Sigmoid colon (tissue), 7 donors: ENCODE results near the gene PTPRF. TPM values are rescaled to one million over a fixed set of nuclear protein-coding genes. Genes with fewer than 3 reads are reported as not detected.
A peak's percentile ranks its signal among the peaks of the same experiment; 100 is the strongest.

Experiments used
- DNase-seq: peaks from one replicate; pipeline ENCODE4 v3.0.0-alpha.2; 2019
- H3K27ac ChIP-seq, 4 donors: fragments of 200-600 bp; sonication (generic); one replicate each; pipeline ENCODE4 v1.5.1; 2016 to 2019; ENCODE audit warnings: mild to moderate bottlenecking in 1 of 4
- H3K27me3 ChIP-seq, 3 donors: fragments of 200-600 bp; sonication (generic); one replicate each; pipeline ENCODE4 v1.5.1; 2019; ENCODE audit warnings: mild to moderate bottlenecking in 1 of 3
- H3K36me3 ChIP-seq, 4 donors: fragments of 200-600 bp; sonication (generic); one replicate each; pipeline ENCODE4 v1.5.1; 2016 to 2019
- H3K4me1 ChIP-seq, 4 donors: fragments of 200-600 bp; sonication (generic); one replicate each; pipeline ENCODE4 v1.5.1; 2017 to 2019
- H3K4me3 ChIP-seq, 4 donors: fragments of 200-600 bp; sonication (generic); one replicate each; pipeline ENCODE4 v1.5.1; 2017 to 2019; ENCODE audit warnings: mild to moderate bottlenecking in 2 of 4, moderate library complexity in 1 of 4
- H3K9me3 ChIP-seq, 4 donors: fragments of 200-600 bp in 3 of 4; sonication (generic) in 3 of 4; one replicate each; pipeline versions ENCODE4 v1.5.1 to v1.6.1; 2013 to 2019
- EP300 ChIP-seq, 4 donors: sonication (generic); formaldehyde crosslinking; IDR thresholded peaks; one replicate each; pipeline ENCODE4 v1.6.1; 2017; ENCODE audit warnings: antibody characterized with exemption in 4 of 4
- POLR2A ChIP-seq, 2 donors: fragments of 450-650 bp; IDR thresholded peaks; one replicate each; pipeline ENCODE4 v1.6.1; 2016; ENCODE audit warnings: antibody characterized with exemption in 2 of 2, mild to moderate bottlenecking in 2 of 2, moderate library complexity in 2 of 2
- POLR2AphosphoS5 ChIP-seq, 4 donors: sonication (generic); formaldehyde crosslinking; IDR thresholded peaks; one replicate each; pipeline ENCODE4 v1.6.1; 2017; ENCODE audit warnings: antibody characterized with exemption in 4 of 4
- WGBS, 2 donors: extraction: QIAGEN DNeasy Blood & Tissue Kit; methylation state at CpG; one replicate each; pipeline ENCODE4 v1.1.7; 2013; 5-methylcytosine and 5-hydroxymethylcytosine counted together
- intact Hi-C: fragments of 100-400 bp; cut with DNase I; formaldehyde crosslinking; loops from one replicate; pipeline ENCODE4 v1.15.1; 2023
- polyA plus RNA-seq, 3 donors: library from polyadenylated mRNA; stranded (reverse); fragments of 200-250 nt; gene quantifications; one replicate each; pipeline ENCODE4 v1.2.3, GENCODE V29; 2013
- total RNA-seq, 4 donors: library from RNA; depleted of rRNA; stranded (reverse); fragments of >200 nt; gene quantifications; one replicate each; pipeline ENCODE4 v1.1.0, GENCODE V29; 2016
- TF ChIP-seq, protein P1 (sequence below), 4 experiments: fragments of 450-650 bp in 3 of 4; fragments of 200-600 bp in 1 of 4; IDR thresholded peaks; one replicate each; pipeline ENCODE4 v1.5.1; 2016 to 2019; ENCODE audit warnings: antibody characterized with exemption in 4 of 4, mild to moderate bottlenecking in 3 of 4, moderate library complexity in 2 of 4
- donor health status: healthy with polysubstance abuse.
- donor health status: Bipolar disorder and iron deficiency.
- donor health status: healthy.

PTPRF gene
- total and polyA plus RNA-seq, 7 donors: 18.6 to 125 (median 40.0) TPM

DNA sequence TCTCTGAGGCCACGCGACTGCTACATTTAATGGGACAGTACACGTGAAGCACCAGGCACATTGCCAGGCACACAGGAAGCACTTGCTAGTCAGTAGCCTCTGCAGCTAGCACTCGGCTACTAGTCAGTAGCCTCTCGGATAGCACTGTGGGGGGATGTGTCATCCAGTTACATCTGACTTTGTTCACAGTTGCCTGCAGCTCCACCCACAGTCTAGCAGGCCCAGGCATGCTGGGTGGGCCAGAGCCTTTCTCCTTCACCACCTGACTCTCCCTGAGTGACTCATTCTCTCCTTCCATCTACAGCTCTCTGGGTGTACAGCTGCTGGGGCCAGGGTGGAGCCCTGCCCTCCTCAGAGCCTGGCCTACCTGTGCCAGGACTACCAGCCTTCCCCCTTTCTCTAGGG, 51.5 kb downstream of the PTPRF start:
- DNase-seq: no peak
- intact Hi-C loops: no loop called here
- Histone ChIP-seq H3K27ac (peak overlapping the region; percentile 20 to 62 (median 34)), H3K4me3 (no peak overlapping the region), H3K9me3 (no peaks in the 10 kb centered on the region), H3K36me3 (peaks cover 5 to 48% (median 12%) of the 10 kb centered on the region in 4 donors), H3K27me3 (no peaks in the 10 kb centered on the region), H3K4me1 (peaks cover 0 to 23% (median 20%) of the 10 kb centered on the region in 4 donors)
- TF ChIP-seq POLR2AphosphoS5 (IDR thresholded peaks at IDR 0.05): no peak
- TF ChIP-seq, protein P1, sequence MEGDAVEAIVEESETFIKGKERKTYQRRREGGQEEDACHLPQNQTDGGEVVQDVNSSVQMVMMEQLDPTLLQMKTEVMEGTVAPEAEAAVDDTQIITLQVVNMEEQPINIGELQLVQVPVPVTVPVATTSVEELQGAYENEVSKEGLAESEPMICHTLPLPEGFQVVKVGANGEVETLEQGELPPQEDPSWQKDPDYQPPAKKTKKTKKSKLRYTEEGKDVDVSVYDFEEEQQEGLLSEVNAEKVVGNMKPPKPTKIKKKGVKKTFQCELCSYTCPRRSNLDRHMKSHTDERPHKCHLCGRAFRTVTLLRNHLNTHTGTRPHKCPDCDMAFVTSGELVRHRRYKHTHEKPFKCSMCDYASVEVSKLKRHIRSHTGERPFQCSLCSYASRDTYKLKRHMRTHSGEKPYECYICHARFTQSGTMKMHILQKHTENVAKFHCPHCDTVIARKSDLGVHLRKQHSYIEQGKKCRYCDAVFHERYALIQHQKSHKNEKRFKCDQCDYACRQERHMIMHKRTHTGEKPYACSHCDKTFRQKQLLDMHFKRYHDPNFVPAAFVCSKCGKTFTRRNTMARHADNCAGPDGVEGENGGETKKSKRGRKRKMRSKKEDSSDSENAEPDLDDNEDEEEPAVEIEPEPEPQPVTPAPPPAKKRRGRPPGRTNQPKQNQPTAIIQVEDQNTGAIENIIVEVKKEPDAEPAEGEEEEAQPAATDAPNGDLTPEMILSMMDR (IDR thresholded peaks at IDR 0.05): no peak
- TF ChIP-seq EP300 (IDR thresholded peaks at IDR 0.05): no peak
- no peak for TF ChIP-seq POLR2A (IDR thresholded peaks at IDR 0.05)
- 50 to 78% methylated on average over 5 of the region's 5 CpGs for WGBS, 2 donors

DNA sequence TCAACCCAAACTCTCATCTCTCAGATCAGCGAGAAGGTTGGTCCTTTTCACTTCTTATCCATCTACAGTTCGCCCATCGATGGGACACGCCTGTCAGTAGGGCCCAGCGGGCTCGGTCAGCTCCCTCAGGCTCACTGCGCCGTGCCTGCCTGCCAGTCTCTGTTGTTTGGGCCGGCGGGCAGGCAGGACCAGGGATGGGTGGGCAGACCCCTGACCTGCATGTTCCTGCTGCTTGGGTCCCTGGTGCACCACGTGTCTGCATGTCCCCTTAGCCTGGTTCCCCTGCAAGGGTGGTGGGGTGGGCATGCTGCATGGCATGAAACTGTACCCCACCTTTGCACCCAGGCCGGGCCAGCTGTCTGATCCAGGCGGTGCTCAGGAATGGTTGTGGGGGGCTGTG, 52.4 kb downstream of the PTPRF start:
- H3K27ac ChIP-seq: no peak overlapping the region
- TF ChIP-seq POLR2AphosphoS5 (IDR thresholded peaks at IDR 0.05): no peak
- no peak for TF ChIP-seq POLR2A (IDR thresholded peaks at IDR 0.05)
- no peak for TF ChIP-seq EP300 (IDR thresholded peaks at IDR 0.05)
- TF ChIP-seq, protein P1 (IDR thresholded peaks at IDR 0.05): no peak
- peaks cover 0 to 27% (median 15%) of the 10 kb centered on the region in 4 donors for H3K4me1 ChIP-seq
- H3K36me3 ChIP-seq: peaks cover 5 to 48% (median 12%) of the 10 kb centered on the region in 4 donors
- intact Hi-C loops: no loop called here
- 94 to 95% methylated on average over 13 of the region's 13 CpGs for WGBS, 2 donors
- no peak for DNase-seq
- no peaks in the 10 kb centered on the region for H3K9me3 ChIP-seq
- H3K4me3 ChIP-seq: no peak overlapping the region
- H3K27me3 ChIP-seq: no peaks in the 10 kb centered on the region

DNA sequence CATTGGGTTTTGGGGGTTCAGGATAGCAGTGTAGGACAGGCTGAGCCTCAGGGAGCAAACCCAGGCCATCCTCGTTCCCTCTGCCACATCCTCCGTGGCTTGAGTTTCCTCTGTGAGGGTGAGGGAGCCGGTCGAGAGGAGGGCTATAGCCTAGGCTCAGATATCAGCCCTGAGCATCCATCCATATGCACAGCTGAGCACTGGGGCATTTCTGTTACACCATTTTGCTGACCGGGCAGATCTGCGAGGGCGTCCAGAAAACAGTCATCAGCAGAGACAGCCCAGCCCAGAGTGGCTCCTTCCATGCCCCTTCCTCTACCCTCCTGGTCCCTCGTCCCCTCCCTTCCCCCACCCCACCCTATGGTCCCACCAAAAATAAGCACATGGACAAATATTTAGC, 53.5 kb downstream of the PTPRF start:
- Histone ChIP-seq H3K27ac (no peak overlapping the region), H3K4me1 (peaks cover 0 to 28% (median 15%) of the 10 kb centered on the region in 4 donors), H3K36me3 (peaks cover 0 to 43% (median 8%) of the 10 kb centered on the region in 4 donors), H3K4me3 (no peak overlapping the region), H3K9me3 (no peaks in the 10 kb centered on the region), H3K27me3 (no peaks in the 10 kb centered on the region)
- TF ChIP-seq POLR2A (IDR thresholded peaks at IDR 0.05): no peak
- TF ChIP-seq, protein P1 (IDR thresholded peaks at IDR 0.05): no peak
- no peak for TF ChIP-seq POLR2AphosphoS5 (IDR thresholded peaks at IDR 0.05)
- TF ChIP-seq EP300 (IDR thresholded peaks at IDR 0.05): no peak
- 70 to 79% methylated on average over 8 of the region's 8 CpGs for WGBS, 2 donors
- DNase-seq: no peak
- intact Hi-C loops: no loop called here

DNA sequence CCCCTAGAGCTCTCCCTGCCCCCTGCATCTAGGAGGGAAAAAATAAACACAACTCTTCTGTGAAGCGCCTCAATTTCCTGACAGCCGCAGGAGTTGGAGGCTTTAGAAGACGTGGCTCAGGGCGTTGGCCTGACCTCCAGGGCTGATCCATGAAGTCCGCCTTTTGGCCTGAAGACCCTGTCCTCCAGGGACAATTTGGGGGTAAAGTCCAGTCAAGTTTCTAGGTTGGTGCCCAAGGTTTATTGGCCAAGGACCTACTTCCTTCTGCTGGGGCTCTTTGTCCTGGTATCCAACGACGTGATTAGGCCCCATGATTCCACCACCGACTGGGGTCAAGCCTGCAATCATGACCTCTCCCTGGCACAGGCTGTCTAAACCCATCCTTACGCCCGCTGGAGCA, 54.9 kb downstream of the PTPRF start:
- no peak for DNase-seq
- no peak overlapping the region for H3K27ac ChIP-seq
- no peaks in the 10 kb centered on the region for H3K27me3 ChIP-seq
- H3K4me1 ChIP-seq: peaks cover 0 to 28% (median 15%) of the 10 kb centered on the region in 4 donors
- peaks cover 0 to 44% (median 5%) of the 10 kb centered on the region in 4 donors for H3K36me3 ChIP-seq
- 30 to 77% methylated on average over 10 of the region's 10 CpGs for WGBS, 2 donors
- no peak overlapping the region for H3K4me3 ChIP-seq
- intact Hi-C loops: no loop called here
- H3K9me3 ChIP-seq: no peaks in the 10 kb centered on the region
- no peak for TF ChIP-seq POLR2AphosphoS5 (IDR thresholded peaks at IDR 0.05)
- TF ChIP-seq POLR2A (IDR thresholded peaks at IDR 0.05): no peak
- TF ChIP-seq EP300 (IDR thresholded peaks at IDR 0.05): no peak
- TF ChIP-seq, protein P1 (IDR thresholded peaks at IDR 0.05): no peak
